MM.1S (cell line): ENCODE results near the gene PRUNE2.

Experiments
- DNase-seq: peaks from one replicate; pipeline ENCODE4 v3.0.0-alpha.2; 2015
- H2AFZ ChIP-seq: fragments of 300-600 bp; sonication (generic); 2 replicates; pipeline ENCODE4 v1.6.0; 2016; ENCODE audit warnings: antibody characterized with exemption, low read length
- H3F3A ChIP-seq: fragments of 300-600 bp; sonication (generic); 2 replicates; pipeline ENCODE4 v1.6.1; 2016; ENCODE audit warnings: mild to moderate bottlenecking, antibody characterized with exemption, low read length, moderate library complexity, mixed read lengths; ENCODE audit not compliant: insufficient read depth
- H3K27ac ChIP-seq: fragments of 300-600 bp; sonication (generic); 2 replicates; pipeline ENCODE4 v1.5.1; 2016; ENCODE audit warnings: mild to moderate bottlenecking, low read length
- H3K27me3 ChIP-seq: fragments of 300-600 bp; sonication (generic); replicated peaks from 2 replicates; pipeline ENCODE4 v1.6.0; 2016; ENCODE audit warnings: low read length; ENCODE audit not compliant: insufficient read depth
- H3K36me3 ChIP-seq: fragments of 300-600 bp; sonication (generic); replicated peaks from 2 replicates; pipeline ENCODE4 v1.6.1; 2016; ENCODE audit warnings: mild to moderate bottlenecking, low read length, mixed read lengths; ENCODE audit not compliant: insufficient read depth
- H3K4me1 ChIP-seq: fragments of 300-600 bp; sonication (generic); 2 replicates; pipeline ENCODE4 v1.6.1; 2016; ENCODE audit warnings: low read length, mixed read lengths
- H3K4me2 ChIP-seq: fragments of 300-600 bp; sonication (generic); 2 replicates; pipeline ENCODE4 v1.6.0; 2016; ENCODE audit warnings: low read depth, low read length
- H3K4me3 ChIP-seq: fragments of 300-600 bp; sonication (generic); 2 replicates; pipeline ENCODE4 v1.5.1; 2016; ENCODE audit warnings: low read length, mixed read lengths
- H3K79me2 ChIP-seq: fragments of 300-600 bp; sonication (generic); 2 replicates; pipeline ENCODE4 v1.6.1; 2016; ENCODE audit warnings: mixed run types, low read length, mixed read lengths
- H3K9ac ChIP-seq: fragments of 300-600 bp; sonication (generic); 2 replicates; pipeline ENCODE4 v1.6.1; 2016; ENCODE audit warnings: low read length, mixed read lengths
- H3K9me2 ChIP-seq: fragments of 300-600 bp; sonication (generic); replicated peaks from 2 replicates; pipeline ENCODE4 v1.6.1; 2016; ENCODE audit warnings: mild to moderate bottlenecking, low read length, mixed read lengths; ENCODE audit not compliant: insufficient read depth
- H3K9me3 ChIP-seq: fragments of 300-600 bp; sonication (generic); replicated peaks from 2 replicates; pipeline ENCODE4 v1.6.1; 2016; ENCODE audit warnings: mild to moderate bottlenecking, low read length, mixed read lengths; ENCODE audit not compliant: insufficient read depth
- H4K20me1 ChIP-seq: fragments of 300-600 bp; sonication (generic); 2 replicates; pipeline ENCODE4 v1.6.1; 2016; ENCODE audit warnings: mild to moderate bottlenecking, low read length, moderate library complexity, mixed read lengths; ENCODE audit not compliant: insufficient read depth
- CTCF ChIP-seq: fragments of 300-600 bp; sonication (generic); IDR thresholded peaks from 2 replicates; pipeline ENCODE4 v1.5.1; 2016; ENCODE audit warnings: antibody characterized with exemption, low read length, mixed read lengths
- EZH2 ChIP-seq: fragments of 300-600 bp; sonication (generic); optimal IDR thresholded peaks from 2 replicates; pipeline ENCODE3; 2017; ENCODE audit warnings: low read depth, mild to moderate bottlenecking, antibody characterized with exemption, low read length, mixed read lengths
- EZH2phosphoT487 ChIP-seq: fragments of 300-600 bp; sonication (generic); IDR thresholded peaks from 2 replicates; pipeline ENCODE4 v1.6.1; 2018; ENCODE audit warnings: antibody characterized with exemption, low read length

PRUNE2 gene

GRCh38 chr9:76756268-76756640, 149.7 kb downstream of the PRUNE2 start:
- Histone ChIP-seq H3K9ac (no peak overlapping the region), H3K27me3 (no peaks in the 10 kb centered on the region), H3K9me2 (no peaks in the 10 kb centered on the region), H3K36me3 (no peaks in the 10 kb centered on the region), H3K4me1 (no peaks in the 10 kb centered on the region), H3K9me3 (no peaks in the 10 kb centered on the region), H3F3A (no peaks in the 10 kb centered on the region), H3K4me2 (no peak overlapping the region), H3K27ac (no peak overlapping the region), H2AFZ (no peak overlapping the region), H4K20me1 (no peaks in the 10 kb centered on the region), H3K4me3 (no peak overlapping the region), H3K79me2 (no peaks in the 10 kb centered on the region)
- TF ChIP-seq CTCF (no peak), EZH2phosphoT487 (no peak), EZH2 (no peak)
- no peak for DNase-seq

- no peaks in the 10 kb centered on the region for H3K79me2 ChIP-seq
- no peaks in the 10 kb centered on the region for H3F3A ChIP-seq
- H3K4me2 ChIP-seq = no peak overlapping the region
- TF ChIP-seq CTCF (no peak), EZH2 (no peak), EZH2phosphoT487 (no peak)
- H2AFZ ChIP-seq = no peak overlapping the region
- H3K9ac ChIP-seq = no peak overlapping the region
- no peaks in the 10 kb centered on the region for H3K4me1 ChIP-seq
- no peaks in the 10 kb centered on the region for H3K9me2 ChIP-seq
- H3K9me3 ChIP-seq = no peaks in the 10 kb centered on the region
- H4K20me1 ChIP-seq = no peaks in the 10 kb centered on the region
- no peaks in the 10 kb centered on the region for H3K27me3 ChIP-seq
- no peak overlapping the region for H3K4me3 ChIP-seq
- H3K27ac ChIP-seq = no peak overlapping the region
- H3K36me3 ChIP-seq = no peaks in the 10 kb centered on the region
- no peak for DNase-seq
Observed at GRCh38 chr9:76751001-76751400, 154.9 kb downstream of the PRUNE2 start.

- no peak overlapping the region for H3K27ac ChIP-seq
- H4K20me1 ChIP-seq = no peaks in the 10 kb centered on the region
- no peaks in the 10 kb centered on the region for H3K36me3 ChIP-seq
- H3K4me3 ChIP-seq = no peak overlapping the region
- H3K9ac ChIP-seq = no peak overlapping the region
- no peaks in the 10 kb centered on the region for H3F3A ChIP-seq
- no peak overlapping the region for H2AFZ ChIP-seq
- H3K27me3 ChIP-seq = no peaks in the 10 kb centered on the region
- no peak for DNase-seq
- no peak for TF ChIP-seq EZH2
- no peak for TF ChIP-seq EZH2phosphoT487
- no peak for TF ChIP-seq CTCF
- H3K9me3 ChIP-seq = no peaks in the 10 kb centered on the region
- no peak overlapping the region for H3K4me2 ChIP-seq
- H3K79me2 ChIP-seq = no peaks in the 10 kb centered on the region
- H3K9me2 ChIP-seq = no peaks in the 10 kb centered on the region
- H3K4me1 ChIP-seq = no peaks in the 10 kb centered on the region
Observed at GRCh38 chr9:76744336-76744735, 161.6 kb downstream of the PRUNE2 start.
